HCT116 (cell line): ENCODE measurements around the gene SOHLH2. TPM values are rescaled to one million over a fixed set of nuclear protein-coding genes. Genes with fewer than 3 reads are reported as not detected.

ENCODE experiments used
- ATAC-seq: fragments of 200-7000 bp; cut with Tn5 transposase; 2 replicates; pipeline ENCODE4 v1.9.1; 2020; ENCODE audit warnings: mild to moderate bottlenecking, moderate library complexity
- BruUV-seq: library from RNA; stranded (reverse); fragments of 400-500 nt; replicated peaks from 2 replicates; lab custom pipeline; 2021; lab: Mats Ljungman, UMichigan
- CTCF ChIA-PET: fragments of 300-600 bp; sonication (Branson Sonifier 250); formaldehyde crosslinking; loops from one replicate; lab custom pipeline; 2021; ENCODE audit warnings: antibody characterized with exemption; lab: Charles Lee
- POLR2A ChIA-PET: fragments of 300-600, 350-600 bp; sonication (Branson Sonifier 250); formaldehyde crosslinking; loops from one replicate; lab custom pipeline; 2021; ENCODE audit warnings: antibody characterized with exemption; lab: Charles Lee
- RAD21 ChIA-PET, 2 experiments: fragments of 300-600 bp; sonication (Branson Sonifier 250); formaldehyde crosslinking; loops; one replicate each; lab custom pipeline; 2023; ENCODE audit warnings: low total read pairs in 2 of 2; ENCODE audit not compliant: uncharacterized antibody in 2 of 2, unreplicated experiment in 2 of 2, low non-redundant PET in 1 of 2; lab: Charles Lee
- DNase-seq: peaks from one replicate; pipeline ENCODE4 v3.0.0-alpha.2; 2010; ENCODE audit warnings: low read depth, low spot score
- H2AFZ ChIP-seq: fragments of 200-600 bp; shearing (Covaris generic), sonication (generic); 2 replicates; pipeline ENCODE4 v1.6.1; 2017; ENCODE audit warnings: low read depth, mixed run types, mixed read lengths, antibody characterized with exemption, low read length; ENCODE audit not compliant: poor library complexity, severe bottlenecking
- H3K27ac ChIP-seq: 2 replicates; pipeline ENCODE4 v1.5.1; 2012; ENCODE audit warnings: low read depth, low read length
- H3K27me3 ChIP-seq: fragments of 200-600 bp; sonication (generic); 2 replicates; pipeline ENCODE4 v1.6.1; 2016; ENCODE audit warnings: mixed run types, low read length, mixed read lengths; ENCODE audit not compliant: insufficient read depth
- H3K36me3 ChIP-seq, 2 experiments: fragments of 200-500 bp in 1 of 2; fragments of 200-600 bp in 1 of 2; sonication (Bioruptor generic) in 1 of 2; sonication (generic) in 1 of 2; 2 replicates each; pipeline versions ENCODE4 v1.5.1 to v1.6.1; 2014 to 2016; ENCODE audit warnings: low read length in 2 of 2, inconsistent platforms in 1 of 2, mixed read lengths in 1 of 2, mixed run types in 1 of 2; ENCODE audit not compliant: insufficient read depth in 2 of 2, control insufficient read depth in 1 of 2
- H3K4me1 ChIP-seq, 2 experiments: fragments of 200-600 bp in 1 of 2; sonication (generic) in 1 of 2; 2 replicates each; pipeline versions ENCODE4 v1.5.1 to v1.6.1; 2012 to 2017; ENCODE audit warnings: low read length in 2 of 2, inconsistent platforms in 1 of 2, mild to moderate bottlenecking in 1 of 2, mixed read lengths in 1 of 2, mixed run types in 1 of 2, moderate library complexity in 1 of 2; ENCODE audit not compliant: insufficient read depth in 2 of 2, control insufficient read depth in 1 of 2
- H3K4me2 ChIP-seq: fragments of 200-600 bp; sonication (generic); 2 replicates; pipeline ENCODE4 v1.6.1; 2017; ENCODE audit warnings: mixed run types, low read length, mixed read lengths
- H3K4me3 ChIP-seq, 2 experiments: fragments of 200-600 bp in 1 of 2; sonication (generic) in 1 of 2; replicated peaks in 1 of 2; 2 replicates each; pipeline ENCODE4 v1.5.1; 2011 to 2016; ENCODE audit warnings: low read length in 2 of 2, control low read depth in 1 of 2, low read depth in 1 of 2, mild to moderate bottlenecking in 1 of 2, mixed read lengths in 1 of 2, mixed run types in 1 of 2
- H3K79me2 ChIP-seq: fragments of 200-600 bp; sonication (generic); 2 replicates; pipeline ENCODE4 v1.6.1; 2017; ENCODE audit warnings: mild to moderate bottlenecking, mixed run types, low read length, moderate library complexity, mixed read lengths; ENCODE audit not compliant: insufficient read depth
- H3K9ac ChIP-seq: fragments of 200-600 bp; sonication (generic); 2 replicates; pipeline ENCODE4 v1.6.1; 2016; ENCODE audit warnings: low read length, mixed read lengths
- H3K9me2 ChIP-seq: fragments of 200-600 bp; sonication (generic), shearing (Covaris generic); 2 replicates; pipeline ENCODE4 v1.6.1; 2017; ENCODE audit warnings: mixed run types, mild to moderate bottlenecking, moderate library complexity; ENCODE audit not compliant: insufficient read depth
- H3K9me3 ChIP-seq, 2 experiments: fragments of 200-500 bp in 1 of 2; fragments of 200-600 bp in 1 of 2; sonication (Bioruptor generic) in 1 of 2; sonication (generic) in 1 of 2; 2 replicates each; pipeline ENCODE4 v1.6.1; 2014 to 2017; ENCODE audit warnings: low read length in 2 of 2, mixed read lengths in 2 of 2, inconsistent platforms in 1 of 2, low read depth in 1 of 2, mild to moderate bottlenecking in 1 of 2, mixed run types in 1 of 2, moderate library complexity in 1 of 2; ENCODE audit not compliant: control insufficient read depth in 1 of 2, insufficient read depth in 1 of 2
- H4K20me1 ChIP-seq: fragments of 200-600 bp; sonication (generic), shearing (Covaris generic); 2 replicates; pipeline ENCODE4 v1.6.1; 2017; ENCODE audit warnings: mixed run types, mild to moderate bottlenecking, moderate library complexity; ENCODE audit not compliant: insufficient read depth
- CBX3 ChIP-seq: IDR thresholded peaks from 2 replicates; pipeline ENCODE4 v1.6.1; 2012; ENCODE audit warnings: low read depth
- CEBPB ChIP-seq: IDR thresholded peaks from 2 replicates; pipeline ENCODE4 v1.6.1; 2012; ENCODE audit warnings: low read depth
- CTCF ChIP-seq, 3 experiments: fragments of 200-600 bp in 1 of 3; sonication (generic) in 1 of 3; IDR thresholded peaks in 2 of 3; conservative IDR thresholded peaks in 1 of 3; 2 replicates each; pipeline ENCODE4 v1.5.1; 2012 to 2017; ENCODE audit warnings: low read depth in 2 of 3, low read length in 2 of 3, antibody characterized with exemption in 1 of 3, borderline replicate concordance in 1 of 3, control low read depth in 1 of 3, mild to moderate bottlenecking in 1 of 3, mixed read lengths in 1 of 3, mixed run types in 1 of 3, moderate library complexity in 1 of 3; ENCODE audit not compliant: insufficient read depth in 1 of 3
- EGR1 ChIP-seq: IDR thresholded peaks from 2 replicates; pipeline ENCODE4 v1.6.1; 2012; ENCODE audit warnings: low read depth
- ELF1 ChIP-seq: IDR thresholded peaks from 2 replicates; pipeline ENCODE4 v1.6.1; 2012; ENCODE audit warnings: low read depth, borderline replicate concordance
- FOSL1 ChIP-seq: IDR thresholded peaks from 2 replicates; pipeline ENCODE4 v1.6.1; 2012; ENCODE audit warnings: low read depth
- POLR2A ChIP-seq: IDR thresholded peaks from 2 replicates; pipeline ENCODE4 v1.7.0; 2011; ENCODE audit warnings: borderline replicate concordance; ENCODE audit not compliant: insufficient read depth, insufficient read length; ENCODE audit errors: extremely low read depth
- POLR2AphosphoS5 ChIP-seq: IDR thresholded peaks from 2 replicates; pipeline ENCODE4 v1.6.1; 2011; ENCODE audit warnings: mild to moderate bottlenecking, low read depth, low read length, moderate library complexity
- RAD21 ChIP-seq: IDR thresholded peaks from 2 replicates; pipeline ENCODE4 v1.6.1; 2012; ENCODE audit warnings: low read depth, mild to moderate bottlenecking
- REST ChIP-seq: IDR thresholded peaks from 2 replicates; pipeline ENCODE4 v1.6.1; 2012; ENCODE audit warnings: low read depth
- SP1 ChIP-seq: IDR thresholded peaks from 2 replicates; pipeline ENCODE4 v1.6.1; 2012; ENCODE audit warnings: low read depth
- TCF7L2 ChIP-seq: IDR thresholded peaks from 2 replicates; pipeline ENCODE4 v1.7.0; 2011; ENCODE audit warnings: borderline replicate concordance, inconsistent platforms; ENCODE audit not compliant: insufficient read depth, insufficient read length; ENCODE audit errors: extremely low read depth
- ZBTB33 ChIP-seq: IDR thresholded peaks from 2 replicates; pipeline ENCODE4 v1.6.1; 2011; ENCODE audit warnings: mild to moderate bottlenecking, low read length, moderate library complexity; ENCODE audit not compliant: insufficient replicate concordance; ENCODE audit errors: extremely low read depth
- ZNF274 ChIP-seq: fragments of 200-500 bp; sonication (Bioruptor generic); IDR thresholded peaks from 2 replicates; pipeline ENCODE4 v1.6.1; 2014; ENCODE audit warnings: mild to moderate bottlenecking, low read depth, low read length, inconsistent platforms
- intact Hi-C: fragments of 100-400 bp; cut with micrococcal nuclease; formaldehyde crosslinking; loops from 2 replicates; pipeline ENCODE4 v1.10.0; 2022
- total RNA-seq: library from RNA; stranded (reverse); gene quantifications from one replicate; pipeline ENCODE4 v1.2.1, GENCODE V29; 2021; ENCODE audit not compliant: unreplicated experiment

The SOHLH2 gene
- total RNA-seq, 1 experiment from 2014 or later = not detected

GRCh38 chr13:36248700-36249099, 34.3 kb upstream of the SOHLH2 start:
- H2AFZ ChIP-seq = no peak overlapping the region

GRCh38 chr13:36244990-36245389, 30.6 kb upstream of the SOHLH2 start:
- Histone ChIP-seq H3K4me3 (no peak overlapping the region), H4K20me1 (no peaks in the 10 kb centered on the region), H3K4me1 (no peaks in the 10 kb centered on the region), H3K9ac (no peak overlapping the region), H2AFZ (no peak overlapping the region), H3K27ac (no peak overlapping the region), H3K36me3 (no peaks in the 10 kb centered on the region), H3K4me2 (no peak overlapping the region), H3K9me3 (peaks cover 0 to 16% of the 10 kb centered on the region in 2 experiments; a peak in 2 of 4 replicates), H3K27me3 (no peaks in the 10 kb centered on the region), H3K9me2 (no peaks in the 10 kb centered on the region), H3K79me2 (no peaks in the 10 kb centered on the region)
- ChIA-PET CTCF (no interaction called here), RAD21 (no interaction called here), POLR2A (no interaction called here)
- BruUV-seq = no TSS peak
- intact Hi-C loops = no loop called here
- ATAC-seq (no peak), DNase-seq (no peak)
- TF ChIP-seq ELF1 = no peak
- TF ChIP-seq CBX3 = no peak
- TF ChIP-seq CEBPB = no peak
- no peak for TF ChIP-seq RAD21
- no peak for TF ChIP-seq FOSL1
- no peak for TF ChIP-seq EGR1
- no peak for TF ChIP-seq ZNF274
- no peak for TF ChIP-seq POLR2AphosphoS5
- no peak for TF ChIP-seq POLR2A
- no peak for TF ChIP-seq TCF7L2
- no peak for TF ChIP-seq CTCF (IDR thresholded peaks at IDR 0.05 in 2 of 3, conservative IDR thresholded peaks at IDR 0.05 in 1 of 3; ENCODE audit: borderline replicate concordance in 1 of 3, insufficient read depth in 1 of 3, low read depth in 2 of 3, low read length in 2 of 3)
- no peak for TF ChIP-seq REST
- no peak for TF ChIP-seq ZBTB33

More at GRCh38 chr13:36248700-36249099, 34.3 kb upstream of the SOHLH2 start:
- no peaks in the 10 kb centered on the region for H3K79me2 ChIP-seq
- H3K27me3 ChIP-seq = no peaks in the 10 kb centered on the region
- CTCF ChIA-PET = no interaction called here
- H3K9me2 ChIP-seq = no peaks in the 10 kb centered on the region
- intact Hi-C loops = no loop called here
- no peaks in the 10 kb centered on the region for H4K20me1 ChIP-seq
- RAD21 ChIA-PET = no interaction called here
- DNase-seq (no peak), ATAC-seq (no peak)
- POLR2A ChIA-PET = no interaction called here
- TF ChIP-seq SP1 = no peak
- no peaks in the 10 kb centered on the region for H3K4me1 ChIP-seq
- BruUV-seq = no TSS peak
- H3K4me2 ChIP-seq = no peak overlapping the region
- no peaks in the 10 kb centered on the region for H3K36me3 ChIP-seq
- no peak overlapping the region for H3K27ac ChIP-seq
- H3K4me3 ChIP-seq = no peak overlapping the region
- H3K9me3 ChIP-seq = peaks cover 0 to 16% of the 10 kb centered on the region in 2 experiments; a peak in 2 of 4 replicates
- H3K9ac ChIP-seq = no peak overlapping the region
